ENCODE measurements around the gene WDR83.

- TF ChIP-seq CTCF (IDR thresholded peaks at IDR 0.05) (no peak), POLR2A (IDR thresholded peaks at IDR 0.05) (no peak)
Measured at GRCh38 chr19:12636631-12637030, 30.0 kb upstream of the WDR83 start.

Measured in esophagus squamous epithelium (tissue), 4 donors.